Measurements from ENCODE around the gene HOXD10.

The HOXD10 gene

GRCh38 chr2:176149939-176150583 lies 33.5 kb downstream of the HOXD10 start:
- no peak for TF ChIP-seq ZBTB7A (IDR thresholded peaks at IDR 0.05; ENCODE audit: low read depth)
- no peak for TF ChIP-seq CREB1 (IDR thresholded peaks at IDR 0.05; ENCODE audit: low read depth)
- TF ChIP-seq TEAD4 (IDR thresholded peaks at IDR 0.05), result no peak
- TF ChIP-seq RAD21 (IDR thresholded peaks at IDR 0.05; ENCODE audit: low read depth), result no peak
- TF ChIP-seq MAX (IDR thresholded peaks at IDR 0.05), result no peak
- TF ChIP-seq NFIC (IDR thresholded peaks at IDR 0.05), result no peak
- no peak for TF ChIP-seq FOXM1 (IDR thresholded peaks at IDR 0.05; ENCODE audit: borderline replicate concordance, low read depth)

- TF ChIP-seq RAD21 (IDR thresholded peaks at IDR 0.05; ENCODE audit: low read depth) (no peak), FOXM1 (IDR thresholded peaks at IDR 0.05; ENCODE audit: borderline replicate concordance, low read depth) (no peak), MAX (IDR thresholded peaks at IDR 0.05) (no peak), CEBPB (IDR thresholded peaks at IDR 0.05) (no peak), TCF12 (IDR thresholded peaks at IDR 0.05; ENCODE audit: low read depth) (no peak), ZBTB7A (IDR thresholded peaks at IDR 0.05; ENCODE audit: low read depth) (no peak), TEAD4 (IDR thresholded peaks at IDR 0.05) (no peak), NFIC (IDR thresholded peaks at IDR 0.05) (no peak), YY1 (IDR thresholded peaks at IDR 0.05; ENCODE audit: low read depth) (no peak), EP300 (IDR thresholded peaks at IDR 0.05; ENCODE audit: borderline replicate concordance) (no peak), CREB1 (IDR thresholded peaks at IDR 0.05; ENCODE audit: low read depth) (no peak), TAF1 (IDR thresholded peaks at IDR 0.05; ENCODE audit: low read depth) (no peak), EGR1 (IDR thresholded peaks at IDR 0.05) (no peak), USF1 (IDR thresholded peaks at IDR 0.05) (no peak)
- TF ChIP-seq, protein P1, sequence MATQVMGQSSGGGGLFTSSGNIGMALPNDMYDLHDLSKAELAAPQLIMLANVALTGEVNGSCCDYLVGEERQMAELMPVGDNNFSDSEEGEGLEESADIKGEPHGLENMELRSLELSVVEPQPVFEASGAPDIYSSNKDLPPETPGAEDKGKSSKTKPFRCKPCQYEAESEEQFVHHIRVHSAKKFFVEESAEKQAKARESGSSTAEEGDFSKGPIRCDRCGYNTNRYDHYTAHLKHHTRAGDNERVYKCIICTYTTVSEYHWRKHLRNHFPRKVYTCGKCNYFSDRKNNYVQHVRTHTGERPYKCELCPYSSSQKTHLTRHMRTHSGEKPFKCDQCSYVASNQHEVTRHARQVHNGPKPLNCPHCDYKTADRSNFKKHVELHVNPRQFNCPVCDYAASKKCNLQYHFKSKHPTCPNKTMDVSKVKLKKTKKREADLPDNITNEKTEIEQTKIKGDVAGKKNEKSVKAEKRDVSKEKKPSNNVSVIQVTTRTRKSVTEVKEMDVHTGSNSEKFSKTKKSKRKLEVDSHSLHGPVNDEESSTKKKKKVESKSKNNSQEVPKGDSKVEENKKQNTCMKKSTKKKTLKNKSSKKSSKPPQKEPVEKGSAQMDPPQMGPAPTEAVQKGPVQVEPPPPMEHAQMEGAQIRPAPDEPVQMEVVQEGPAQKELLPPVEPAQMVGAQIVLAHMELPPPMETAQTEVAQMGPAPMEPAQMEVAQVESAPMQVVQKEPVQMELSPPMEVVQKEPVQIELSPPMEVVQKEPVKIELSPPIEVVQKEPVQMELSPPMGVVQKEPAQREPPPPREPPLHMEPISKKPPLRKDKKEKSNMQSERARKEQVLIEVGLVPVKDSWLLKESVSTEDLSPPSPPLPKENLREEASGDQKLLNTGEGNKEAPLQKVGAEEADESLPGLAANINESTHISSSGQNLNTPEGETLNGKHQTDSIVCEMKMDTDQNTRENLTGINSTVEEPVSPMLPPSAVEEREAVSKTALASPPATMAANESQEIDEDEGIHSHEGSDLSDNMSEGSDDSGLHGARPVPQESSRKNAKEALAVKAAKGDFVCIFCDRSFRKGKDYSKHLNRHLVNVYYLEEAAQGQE (IDR thresholded peaks at IDR 0.05; ENCODE audit: low read depth), result no peak
Observed at GRCh38 chr2:176150584-176151441, 34.2 kb downstream of the HOXD10 start.

DNA sequence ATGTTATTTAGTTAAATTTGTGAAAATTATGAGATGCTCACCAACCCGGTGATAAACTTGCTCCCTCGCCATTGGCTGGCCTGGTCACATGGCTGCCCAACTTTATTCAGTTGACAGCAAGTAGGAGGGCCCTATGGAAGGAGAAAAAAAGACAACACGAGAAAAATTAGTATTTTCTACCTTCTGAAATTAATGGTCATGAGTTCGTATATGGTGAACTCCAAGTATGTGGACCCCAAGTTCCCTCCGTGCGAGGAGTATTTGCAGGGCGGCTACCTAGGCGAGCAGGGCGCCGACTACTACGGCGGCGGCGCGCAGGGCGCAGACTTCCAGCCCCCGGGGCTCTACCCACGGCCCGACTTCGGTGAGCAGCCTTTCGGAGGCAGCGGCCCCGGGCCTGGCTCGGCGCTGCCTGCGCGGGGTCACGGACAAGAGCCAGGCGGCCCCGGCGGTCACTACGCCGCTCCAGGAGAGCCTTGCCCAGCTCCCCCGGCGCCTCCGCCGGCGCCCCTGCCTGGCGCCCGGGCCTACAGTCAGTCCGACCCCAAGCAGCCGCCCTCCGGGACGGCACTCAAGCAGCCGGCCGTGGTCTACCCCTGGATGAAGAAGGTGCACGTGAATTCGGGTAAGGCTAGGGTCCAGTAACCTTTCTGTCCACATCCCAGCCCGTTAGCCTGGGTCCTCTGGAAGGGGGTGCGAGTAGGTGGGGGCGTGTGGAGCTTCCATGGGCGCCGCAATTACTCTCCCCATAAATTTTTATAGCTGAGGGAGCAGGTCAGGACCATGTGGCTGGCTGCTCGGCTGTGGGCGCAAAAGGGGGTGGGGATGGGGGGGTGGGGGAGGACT lies 35.1 kb downstream of the HOXD10 start, which contains the start of gene HOXD4:
Gene HOXD4, plus strand, starts transcription at position 109 of the 846 bp plus-strand sequence. Its CDS starts 84 bp downstream, at position 193.
- TF ChIP-seq FOXM1 (IDR thresholded peaks at IDR 0.05; ENCODE audit: borderline replicate concordance, low read depth) (no peak), USF1 (IDR thresholded peaks at IDR 0.05) (no peak), TAF1 (IDR thresholded peaks at IDR 0.05; ENCODE audit: low read depth) (no peak), RAD21 (IDR thresholded peaks at IDR 0.05; ENCODE audit: low read depth) (no peak), MAX (IDR thresholded peaks at IDR 0.05) (no peak), EP300 (IDR thresholded peaks at IDR 0.05; ENCODE audit: borderline replicate concordance) (no peak), EGR1 (IDR thresholded peaks at IDR 0.05) (no peak), NFIC (IDR thresholded peaks at IDR 0.05) (no peak), ZBTB7A (IDR thresholded peaks at IDR 0.05; ENCODE audit: low read depth) (no peak), CEBPB (IDR thresholded peaks at IDR 0.05) (no peak), TEAD4 (IDR thresholded peaks at IDR 0.05) (no peak)
- TF ChIP-seq, protein P1 (IDR thresholded peaks at IDR 0.05; ENCODE audit: low read depth), result no peak

GRCh38 chr2:176152350-176153181 lies 36.0 kb downstream of the HOXD10 start:
- TF ChIP-seq TEAD4 (IDR thresholded peaks at IDR 0.05), result no peak
- TF ChIP-seq CREB1 (IDR thresholded peaks at IDR 0.05; ENCODE audit: low read depth), result no peak
- TF ChIP-seq EP300 (IDR thresholded peaks at IDR 0.05; ENCODE audit: borderline replicate concordance), result no peak
- TF ChIP-seq, protein P1 (IDR thresholded peaks at IDR 0.05; ENCODE audit: low read depth), result no peak
- TF ChIP-seq TAF1 (IDR thresholded peaks at IDR 0.05; ENCODE audit: low read depth), result no peak
- no peak for TF ChIP-seq RAD21 (IDR thresholded peaks at IDR 0.05; ENCODE audit: low read depth)
- no peak for TF ChIP-seq NFIC (IDR thresholded peaks at IDR 0.05)
- no peak for TF ChIP-seq ZBTB7A (IDR thresholded peaks at IDR 0.05; ENCODE audit: low read depth)
- TF ChIP-seq EGR1 (IDR thresholded peaks at IDR 0.05), result no peak
- TF ChIP-seq USF1 (IDR thresholded peaks at IDR 0.05), result no peak
- TF ChIP-seq TCF12 (IDR thresholded peaks at IDR 0.05; ENCODE audit: low read depth), result no peak
- TF ChIP-seq CEBPB (IDR thresholded peaks at IDR 0.05), result no peak
- no peak for TF ChIP-seq YY1 (IDR thresholded peaks at IDR 0.05; ENCODE audit: low read depth)
- no peak for TF ChIP-seq FOXM1 (IDR thresholded peaks at IDR 0.05; ENCODE audit: borderline replicate concordance, low read depth)
- no peak for TF ChIP-seq MAX (IDR thresholded peaks at IDR 0.05)
